Nephron progenitor cell (in vitro differentiated cells): ENCODE results near the gene WDPCP.

ENCODE experiments used
- DNase-seq: peaks from one replicate; pipeline ENCODE4 v3.0.0; 2021
- H3K27ac Mint-ChIP-seq: 2 replicates; pipeline ENCODE4 v1.8.0; 2021; ENCODE audit warnings: mild to moderate bottlenecking, moderate library complexity, mixed read lengths
- H3K27me3 Mint-ChIP-seq: 2 replicates; pipeline ENCODE4 v1.8.0; 2021; ENCODE audit warnings: mild to moderate bottlenecking, low read depth, mixed read lengths; ENCODE audit not compliant: poor library complexity
- H3K36me3 Mint-ChIP-seq: 2 replicates; pipeline ENCODE4 v1.8.0; 2021; ENCODE audit warnings: low read depth, mixed read lengths
- H3K4me1 Mint-ChIP-seq: 2 replicates; pipeline ENCODE4 v1.8.0; 2021; ENCODE audit warnings: mixed read lengths
- H3K4me3 Mint-ChIP-seq: 2 replicates; pipeline ENCODE4 v1.8.0; 2021; ENCODE audit warnings: mild to moderate bottlenecking, moderate library complexity, mixed read lengths
- H3K9me3 Mint-ChIP-seq: 2 replicates; pipeline ENCODE4 v1.8.0; 2021; ENCODE audit warnings: mild to moderate bottlenecking, moderate library complexity, mixed read lengths
- CTCF ChIP-seq: fragments of 200-600 bp; sonication (generic); IDR thresholded peaks from 2 replicates; pipeline ENCODE4 v1.5.0; 2021; ENCODE audit warnings: antibody characterized with exemption

WDPCP gene

GRCh38 chr2:63587814-63588384 lies 378 bp downstream of the WDPCP start:
- H3K4me3 Mint-ChIP-seq = peak overlapping the region; percentile 100
- peaks cover 9% of the 10 kb centered on the region for H3K27me3 Mint-ChIP-seq
- no peaks in the 10 kb centered on the region for H3K9me3 Mint-ChIP-seq
- TF ChIP-seq CTCF = no peak
- peak overlapping the region; percentile 98 for H3K27ac Mint-ChIP-seq
- peaks cover 36% of the 10 kb centered on the region for H3K4me1 Mint-ChIP-seq
- no peak for DNase-seq
- H3K36me3 Mint-ChIP-seq = no peaks in the 10 kb centered on the region

- Mint-ChIP-seq H3K4me1 (peaks cover 13% of the 10 kb centered on the region), H3K27me3 (peaks cover 9% of the 10 kb centered on the region), H3K36me3 (no peaks in the 10 kb centered on the region)
Observed at GRCh38 chr2:63582873-63583272, 5.4 kb downstream of the WDPCP start.

GRCh38 chr2:63581298-63581961 lies 6.8 kb downstream of the WDPCP start:
- Mint-ChIP-seq H3K36me3 (no peaks in the 10 kb centered on the region), H3K27ac (no peak overlapping the region)
- TF ChIP-seq CTCF = no peak

More at GRCh38 chr2:63582873-63583272, 5.4 kb downstream of the WDPCP start:
- no peak overlapping the region for H3K27ac Mint-ChIP-seq
- TF ChIP-seq CTCF = no peak
- no peaks in the 10 kb centered on the region for H3K9me3 Mint-ChIP-seq
- H3K4me3 Mint-ChIP-seq = no peak overlapping the region
- DNase-seq = no peak

GRCh38 chr2:63580651-63581297 lies 7.5 kb downstream of the WDPCP start:
- TF ChIP-seq CTCF = no peak
- H3K4me3 Mint-ChIP-seq = no peak overlapping the region
- no peak overlapping the region for H3K27ac Mint-ChIP-seq
- H3K4me1 Mint-ChIP-seq = no peaks in the 10 kb centered on the region
- no peaks in the 10 kb centered on the region for H3K9me3 Mint-ChIP-seq
- H3K36me3 Mint-ChIP-seq = no peaks in the 10 kb centered on the region
- DNase-seq = no peak
- peaks cover 5% of the 10 kb centered on the region for H3K27me3 Mint-ChIP-seq

More at GRCh38 chr2:63581298-63581961, 6.8 kb downstream of the WDPCP start:
- peaks cover 5% of the 10 kb centered on the region for H3K27me3 Mint-ChIP-seq
- DNase-seq = no peak
- no peaks in the 10 kb centered on the region for H3K9me3 Mint-ChIP-seq
- H3K4me1 Mint-ChIP-seq = no peaks in the 10 kb centered on the region
- no peak overlapping the region for H3K4me3 Mint-ChIP-seq

GRCh38 chr2:63578767-63579166 lies 9.5 kb downstream of the WDPCP start:
- H3K4me1 Mint-ChIP-seq = no peaks in the 10 kb centered on the region

More at GRCh38 chr2:63578767-63579166, 9.5 kb downstream of the WDPCP start:
- no peak overlapping the region for H3K4me3 Mint-ChIP-seq
- DNase-seq = no peak
- H3K9me3 Mint-ChIP-seq = peaks cover 7% of the 10 kb centered on the region
- H3K27ac Mint-ChIP-seq = no peak overlapping the region
- peaks cover 5% of the 10 kb centered on the region for H3K36me3 Mint-ChIP-seq
- TF ChIP-seq CTCF = no peak
- peaks cover 5% of the 10 kb centered on the region for H3K27me3 Mint-ChIP-seq
